Measurements from ENCODE around the gene GPR68.
"Not testable (repeated sequence)": the region's sequence is repeated elsewhere in the genome, so short reads cannot be mapped to it uniquely, and the experiment has no call there.

Gene GPR68

GRCh38 chr14:91187271-91187670 lies 57.2 kb downstream of the GPR68 start:
- no peak for DNase-seq

DNA sequence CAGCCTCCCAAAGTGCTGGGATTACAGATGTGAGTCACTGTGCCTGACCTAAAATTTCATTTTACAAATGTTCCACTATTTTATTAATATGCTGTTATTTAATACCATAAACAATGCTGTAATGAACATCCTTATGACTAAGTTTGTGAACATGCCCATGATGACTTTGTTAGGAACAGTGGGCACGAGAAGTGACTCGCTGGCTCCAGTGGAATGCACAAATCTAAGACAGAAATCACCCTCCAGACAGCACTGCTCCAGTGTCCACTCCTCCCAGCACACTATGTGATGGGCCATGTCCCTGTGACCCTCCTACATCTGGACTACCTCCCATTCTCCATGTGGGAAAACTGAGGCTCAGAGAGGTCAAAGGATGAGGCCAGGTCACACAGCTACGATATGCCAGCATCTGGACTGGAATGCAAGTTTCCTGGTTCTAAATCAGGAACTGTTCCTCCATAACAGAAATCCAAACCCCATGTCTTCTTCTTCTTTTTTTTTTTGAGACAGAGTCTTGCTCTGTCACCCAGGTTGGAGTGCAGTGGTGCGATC lies 57.9 kb downstream of the GPR68 start:
- DNase-seq = no peak

DNA sequence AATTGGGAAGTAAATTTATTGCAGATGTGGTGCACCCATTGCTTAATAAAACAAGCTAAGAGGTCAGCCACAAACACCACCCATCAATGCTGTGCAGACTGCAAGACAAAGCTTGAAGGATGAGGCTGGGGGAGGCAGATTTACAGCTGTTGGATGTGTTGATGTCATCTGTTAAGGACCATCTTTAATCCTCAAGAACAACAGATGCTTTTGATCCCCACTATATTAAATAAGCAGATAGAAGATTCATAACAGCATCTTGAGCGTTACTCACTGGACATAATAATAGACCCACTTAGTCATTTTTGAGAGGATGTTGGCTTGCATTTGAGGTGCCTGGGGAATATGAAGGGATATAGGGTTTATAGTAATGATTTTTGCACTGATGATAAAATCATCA lies 58.8 kb downstream of the GPR68 start:
- no peak for DNase-seq

DNA sequence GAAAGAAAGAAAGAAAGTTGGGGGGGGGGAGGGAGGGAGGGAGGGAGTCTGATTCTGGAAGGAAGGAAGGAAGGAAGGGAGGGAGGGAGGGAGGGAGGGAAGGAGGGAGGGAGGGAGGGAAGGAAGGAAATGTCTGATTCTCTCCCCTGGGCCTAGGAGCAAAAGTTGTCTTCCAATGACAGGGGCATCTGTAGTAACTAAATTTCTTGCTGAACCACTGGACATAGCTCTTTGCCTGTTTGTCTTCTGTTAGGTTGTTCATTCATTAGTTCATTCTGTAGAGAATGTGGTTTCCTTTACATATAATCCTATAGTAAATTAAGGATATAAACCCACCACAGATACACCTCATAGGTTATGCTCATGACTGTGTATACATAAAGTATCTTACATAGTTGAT lies 59.9 kb downstream of the GPR68 start:
- DNase-seq = no peak

DNA sequence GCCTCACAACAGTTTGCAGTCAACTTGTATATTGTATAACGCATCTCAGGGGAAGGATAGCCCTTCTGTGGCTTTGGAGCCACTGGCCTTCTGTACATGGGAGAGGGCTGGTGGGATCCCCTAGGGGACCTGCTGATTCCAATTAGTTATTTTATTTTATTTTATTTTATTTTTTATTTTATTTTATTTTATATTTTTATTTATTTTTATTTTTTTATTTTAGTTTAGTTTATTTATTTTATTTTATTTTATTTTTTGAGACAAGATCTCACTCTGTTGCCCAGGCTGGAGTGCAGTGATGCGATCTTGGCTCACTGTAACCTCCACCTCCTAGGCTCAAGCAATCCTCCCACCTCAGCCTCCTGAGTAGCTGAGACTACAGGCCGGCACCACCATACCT lies 61.8 kb downstream of the GPR68 start:
- not testable (repeated sequence) for DNase-seq
